DOHH2 (cell line): ENCODE measurements around the gene PKN3.

ENCODE experiments used
- H3F3A ChIP-seq: fragments of 200-600 bp; sonication (generic), shearing (Covaris generic); 2 replicates; pipeline ENCODE4 v1.6.0; 2016; ENCODE audit warnings: antibody characterized with exemption, mild to moderate bottlenecking; ENCODE audit not compliant: control insufficient read depth, insufficient read depth
- H3K27ac ChIP-seq: fragments of 200-600 bp; sonication (generic); 2 replicates; pipeline ENCODE4 v1.5.1; 2014; ENCODE audit warnings: low read depth, mild to moderate bottlenecking, low read length, moderate library complexity
- H3K27me3 ChIP-seq: fragments of 200-600 bp; sonication (generic); 2 replicates; pipeline ENCODE4 v1.6.1; 2014; ENCODE audit warnings: mild to moderate bottlenecking, low read length, mixed read lengths; ENCODE audit not compliant: control insufficient read depth
- H3K36me3 ChIP-seq: fragments of 200-600 bp; sonication (generic); 2 replicates; pipeline ENCODE4 v1.6.1; 2014; ENCODE audit warnings: mild to moderate bottlenecking, low read length, moderate library complexity, mixed read lengths; ENCODE audit not compliant: control insufficient read depth
- H3K4me1 ChIP-seq: fragments of 200-600 bp; sonication (generic); 2 replicates; pipeline ENCODE4 v1.6.1; 2014; ENCODE audit warnings: mild to moderate bottlenecking, low read length, mixed read lengths; ENCODE audit not compliant: control insufficient read depth
- H3K4me2 ChIP-seq: fragments of 200-600 bp; sonication (generic); 2 replicates; pipeline ENCODE4 v1.6.0; 2014; ENCODE audit warnings: mild to moderate bottlenecking, low read length, moderate library complexity
- H3K4me3 ChIP-seq: fragments of 200-600 bp; sonication (generic); 2 replicates; pipeline ENCODE4 v1.5.1; 2014; ENCODE audit warnings: mild to moderate bottlenecking, low read length, mixed read lengths
- H3K79me2 ChIP-seq: fragments of 200-600 bp; sonication (generic); 2 replicates; pipeline ENCODE4 v1.6.1; 2014; ENCODE audit warnings: mild to moderate bottlenecking, low read length, mixed read lengths; ENCODE audit not compliant: control insufficient read depth
- H3K9me2 ChIP-seq: fragments of 200-600 bp; sonication (generic); replicated peaks from 2 replicates; pipeline ENCODE4 v1.6.1; 2014; ENCODE audit warnings: mild to moderate bottlenecking, low read length, mixed read lengths; ENCODE audit not compliant: control insufficient read depth
- H3K9me3 ChIP-seq: fragments of 200-600 bp; sonication (generic); 2 replicates; pipeline ENCODE4 v1.6.1; 2014; ENCODE audit warnings: antibody characterized with exemption, low read length, mixed read lengths; ENCODE audit not compliant: control insufficient read depth, insufficient read depth
- H4K20me1 ChIP-seq: fragments of 200-600 bp; sonication (generic); 2 replicates; pipeline ENCODE4 v1.6.0; 2014; ENCODE audit warnings: low read depth, mild to moderate bottlenecking, antibody characterized with exemption, low read length, moderate library complexity; ENCODE audit not compliant: control insufficient read depth, insufficient read depth
- CTCF ChIP-seq: fragments of 200-600 bp; sonication (generic); IDR thresholded peaks from one replicate; pipeline ENCODE4 v1.5.1; 2014; ENCODE audit warnings: antibody characterized with exemption, mild to moderate bottlenecking, low read depth, low read length; ENCODE audit not compliant: poor library complexity, severe bottlenecking
- EZH2phosphoT487 ChIP-seq: fragments of 200-600 bp; sonication (generic); IDR thresholded peaks from 2 replicates; pipeline ENCODE4 v1.6.1; 2017; ENCODE audit warnings: borderline replicate concordance, mild to moderate bottlenecking, antibody characterized with exemption, low read length, moderate library complexity, mixed read lengths

The PKN3 gene

GRCh38 chr9:128762671-128763449, 60.6 kb downstream of the PKN3 start:
- no peaks in the 10 kb centered on the region for H3K79me2 ChIP-seq
- no peak overlapping the region for H3K27ac ChIP-seq
- no peak for TF ChIP-seq CTCF
- no peak for TF ChIP-seq EZH2phosphoT487
- H3K36me3 ChIP-seq, result no peaks in the 10 kb centered on the region; the same call in 1 of the 2 replicates
- no peaks in the 10 kb centered on the region for H4K20me1 ChIP-seq
- no peaks in the 10 kb centered on the region for H3K4me1 ChIP-seq
- no peak overlapping the region for H3K4me3 ChIP-seq
- no peaks in the 10 kb centered on the region for H3K9me2 ChIP-seq
- no peaks in the 10 kb centered on the region for H3F3A ChIP-seq
- no peak overlapping the region for H3K4me2 ChIP-seq
- H3K9me3 ChIP-seq, result no peaks in the 10 kb centered on the region
- H3K27me3 ChIP-seq, result no peaks in the 10 kb centered on the region

- H3K9me2 ChIP-seq, result no peaks in the 10 kb centered on the region
- no peaks in the 10 kb centered on the region; the same call in 1 of the 2 replicates for H3K36me3 ChIP-seq
- H4K20me1 ChIP-seq, result no peaks in the 10 kb centered on the region
- no peaks in the 10 kb centered on the region for H3K27me3 ChIP-seq
- no peak overlapping the region for H3K27ac ChIP-seq
- no peak overlapping the region for H3K4me3 ChIP-seq
- no peak for TF ChIP-seq EZH2phosphoT487
- peak; percentile 33 for TF ChIP-seq CTCF
- H3K79me2 ChIP-seq, result no peaks in the 10 kb centered on the region
- H3K4me1 ChIP-seq, result no peaks in the 10 kb centered on the region
- no peaks in the 10 kb centered on the region for H3F3A ChIP-seq
- H3K4me2 ChIP-seq, result no peak overlapping the region
- H3K9me3 ChIP-seq, result no peaks in the 10 kb centered on the region
Observed at GRCh38 chr9:128764361-128764760, 62.1 kb downstream of the PKN3 start.

- Histone ChIP-seq H3K4me1 (peaks cover 3% of the 10 kb centered on the region), H3K36me3 (no peaks in the 10 kb centered on the region; the same call in 1 of the 2 replicates), H3K27ac (no peak overlapping the region), H3K9me2 (no peaks in the 10 kb centered on the region), H3F3A (no peaks in the 10 kb centered on the region), H3K79me2 (peaks cover 9% of the 10 kb centered on the region), H3K4me3 (no peak overlapping the region), H4K20me1 (no peaks in the 10 kb centered on the region), H3K9me3 (no peaks in the 10 kb centered on the region), H3K27me3 (no peaks in the 10 kb centered on the region), H3K4me2 (no peak overlapping the region)
- TF ChIP-seq EZH2phosphoT487, result no peak
Observed at GRCh38 chr9:128765499-128765898, 63.2 kb downstream of the PKN3 start.

- Histone ChIP-seq H3K27me3 (no peaks in the 10 kb centered on the region), H3F3A (peaks cover 3% of the 10 kb centered on the region; the same call in 1 of the 2 replicates), H3K27ac (no peak overlapping the region), H3K4me2 (no peak overlapping the region), H3K9me3 (no peaks in the 10 kb centered on the region), H4K20me1 (no peaks in the 10 kb centered on the region), H3K4me3 (no peak overlapping the region), H3K9me2 (no peaks in the 10 kb centered on the region), H3K79me2 (peaks cover 20% of the 10 kb centered on the region), H3K4me1 (peaks cover 21% of the 10 kb centered on the region), H3K36me3 (no peaks in the 10 kb centered on the region; the same call in 1 of the 2 replicates)
- TF ChIP-seq CTCF, result no peak
- TF ChIP-seq EZH2phosphoT487, result no peak
Observed at GRCh38 chr9:128768606-128769005, 66.3 kb downstream of the PKN3 start.
